Measurements from ENCODE around the gene BTAF1.

BTAF1 gene

GRCh38 chr10:92052741-92053140 lies 129.2 kb downstream of the BTAF1 start:
- no peak for DNase-seq

GRCh38 chr10:92054807-92055206 lies 131.2 kb downstream of the BTAF1 start:
- DNase-seq = no peak

GRCh38 chr10:92062273-92062672 lies 138.7 kb downstream of the BTAF1 start:
- no peak for DNase-seq

- no peak for DNase-seq
Observed at GRCh38 chr10:92064506-92064905, 140.9 kb downstream of the BTAF1 start.

GRCh38 chr10:92066386-92066785 lies 142.8 kb downstream of the BTAF1 start:
- no peak for DNase-seq

- no peak for DNase-seq
Observed at GRCh38 chr10:92068900-92069299, 145.3 kb downstream of the BTAF1 start.

GRCh38 chr10:92074126-92074887 lies 150.7 kb downstream of the BTAF1 start:
- peak in 2 of 4 experiments; percentile 14 to 27 for DNase-seq

GRCh38 chr10:92075829-92076228 lies 152.3 kb downstream of the BTAF1 start:
- no peak for DNase-seq

- DNase-seq = no peak
Observed at GRCh38 chr10:92076722-92077121, 153.2 kb downstream of the BTAF1 start.

- no peak for DNase-seq
Observed at GRCh38 chr10:92079003-92079402, 155.4 kb downstream of the BTAF1 start.

All from suppressor macrophage (primary cell).